HCT116 (cell line): ENCODE results near the gene SNRPB. TPM values are rescaled to one million over a fixed set of nuclear protein-coding genes. Genes with fewer than 3 reads are reported as not detected.

Source experiments
- ATAC-seq: fragments of 200-7000 bp; cut with Tn5 transposase; 2 replicates; pipeline ENCODE4 v1.9.1; 2020; ENCODE audit warnings: mild to moderate bottlenecking, moderate library complexity
- BruUV-seq: library from RNA; stranded (reverse); fragments of 400-500 nt; replicated peaks from 2 replicates; lab custom pipeline; 2021; lab: Mats Ljungman, UMichigan
- CTCF ChIA-PET: fragments of 300-600 bp; sonication (Branson Sonifier 250); formaldehyde crosslinking; loops from one replicate; lab custom pipeline; 2021; ENCODE audit warnings: antibody characterized with exemption; lab: Charles Lee
- POLR2A ChIA-PET: fragments of 300-600, 350-600 bp; sonication (Branson Sonifier 250); formaldehyde crosslinking; loops from one replicate; lab custom pipeline; 2021; ENCODE audit warnings: antibody characterized with exemption; lab: Charles Lee
- RAD21 ChIA-PET, 2 experiments: fragments of 300-600 bp; sonication (Branson Sonifier 250); formaldehyde crosslinking; loops; one replicate each; lab custom pipeline; 2023; ENCODE audit warnings: low total read pairs in 2 of 2; ENCODE audit not compliant: uncharacterized antibody in 2 of 2, unreplicated experiment in 2 of 2, low non-redundant PET in 1 of 2; lab: Charles Lee
- DNase-seq: peaks from one replicate; pipeline ENCODE4 v3.0.0-alpha.2; 2010; ENCODE audit warnings: low read depth, low spot score
- H2AFZ ChIP-seq: fragments of 200-600 bp; shearing (Covaris generic), sonication (generic); 2 replicates; pipeline ENCODE4 v1.6.1; 2017; ENCODE audit warnings: low read depth, mixed run types, mixed read lengths, antibody characterized with exemption, low read length; ENCODE audit not compliant: poor library complexity, severe bottlenecking
- H3K27ac ChIP-seq: 2 replicates; pipeline ENCODE4 v1.5.1; 2012; ENCODE audit warnings: low read depth, low read length
- H3K27me3 ChIP-seq: fragments of 200-600 bp; sonication (generic); 2 replicates; pipeline ENCODE4 v1.6.1; 2016; ENCODE audit warnings: mixed run types, low read length, mixed read lengths; ENCODE audit not compliant: insufficient read depth
- H3K36me3 ChIP-seq, 2 experiments: fragments of 200-500 bp in 1 of 2; fragments of 200-600 bp in 1 of 2; sonication (Bioruptor generic) in 1 of 2; sonication (generic) in 1 of 2; 2 replicates each; pipeline versions ENCODE4 v1.5.1 to v1.6.1; 2014 to 2016; ENCODE audit warnings: low read length in 2 of 2, inconsistent platforms in 1 of 2, mixed read lengths in 1 of 2, mixed run types in 1 of 2; ENCODE audit not compliant: insufficient read depth in 2 of 2, control insufficient read depth in 1 of 2
- H3K4me1 ChIP-seq, 2 experiments: fragments of 200-600 bp in 1 of 2; sonication (generic) in 1 of 2; 2 replicates each; pipeline versions ENCODE4 v1.5.1 to v1.6.1; 2012 to 2017; ENCODE audit warnings: low read length in 2 of 2, inconsistent platforms in 1 of 2, mild to moderate bottlenecking in 1 of 2, mixed read lengths in 1 of 2, mixed run types in 1 of 2, moderate library complexity in 1 of 2; ENCODE audit not compliant: insufficient read depth in 2 of 2, control insufficient read depth in 1 of 2
- H3K4me2 ChIP-seq: fragments of 200-600 bp; sonication (generic); 2 replicates; pipeline ENCODE4 v1.6.1; 2017; ENCODE audit warnings: mixed run types, low read length, mixed read lengths
- H3K4me3 ChIP-seq, 2 experiments: fragments of 200-600 bp in 1 of 2; sonication (generic) in 1 of 2; replicated peaks in 1 of 2; 2 replicates each; pipeline ENCODE4 v1.5.1; 2011 to 2016; ENCODE audit warnings: low read length in 2 of 2, control low read depth in 1 of 2, low read depth in 1 of 2, mild to moderate bottlenecking in 1 of 2, mixed read lengths in 1 of 2, mixed run types in 1 of 2
- H3K79me2 ChIP-seq: fragments of 200-600 bp; sonication (generic); 2 replicates; pipeline ENCODE4 v1.6.1; 2017; ENCODE audit warnings: mild to moderate bottlenecking, mixed run types, low read length, moderate library complexity, mixed read lengths; ENCODE audit not compliant: insufficient read depth
- H3K9ac ChIP-seq: fragments of 200-600 bp; sonication (generic); 2 replicates; pipeline ENCODE4 v1.6.1; 2016; ENCODE audit warnings: low read length, mixed read lengths
- H3K9me2 ChIP-seq: fragments of 200-600 bp; sonication (generic), shearing (Covaris generic); 2 replicates; pipeline ENCODE4 v1.6.1; 2017; ENCODE audit warnings: mixed run types, mild to moderate bottlenecking, moderate library complexity; ENCODE audit not compliant: insufficient read depth
- H3K9me3 ChIP-seq, 2 experiments: fragments of 200-500 bp in 1 of 2; fragments of 200-600 bp in 1 of 2; sonication (Bioruptor generic) in 1 of 2; sonication (generic) in 1 of 2; 2 replicates each; pipeline ENCODE4 v1.6.1; 2014 to 2017; ENCODE audit warnings: low read length in 2 of 2, mixed read lengths in 2 of 2, inconsistent platforms in 1 of 2, low read depth in 1 of 2, mild to moderate bottlenecking in 1 of 2, mixed run types in 1 of 2, moderate library complexity in 1 of 2; ENCODE audit not compliant: control insufficient read depth in 1 of 2, insufficient read depth in 1 of 2
- H4K20me1 ChIP-seq: fragments of 200-600 bp; sonication (generic), shearing (Covaris generic); 2 replicates; pipeline ENCODE4 v1.6.1; 2017; ENCODE audit warnings: mixed run types, mild to moderate bottlenecking, moderate library complexity; ENCODE audit not compliant: insufficient read depth
- ATF3 ChIP-seq: IDR thresholded peaks from 2 replicates; pipeline ENCODE4 v1.6.1; 2012
- CBX3 ChIP-seq: IDR thresholded peaks from 2 replicates; pipeline ENCODE4 v1.6.1; 2012; ENCODE audit warnings: low read depth
- CEBPB ChIP-seq: IDR thresholded peaks from 2 replicates; pipeline ENCODE4 v1.6.1; 2012; ENCODE audit warnings: low read depth
- CTCF ChIP-seq, 3 experiments: fragments of 200-600 bp in 1 of 3; sonication (generic) in 1 of 3; IDR thresholded peaks in 2 of 3; conservative IDR thresholded peaks in 1 of 3; 2 replicates each; pipeline ENCODE4 v1.5.1; 2012 to 2017; ENCODE audit warnings: low read depth in 2 of 3, low read length in 2 of 3, antibody characterized with exemption in 1 of 3, borderline replicate concordance in 1 of 3, control low read depth in 1 of 3, mild to moderate bottlenecking in 1 of 3, mixed read lengths in 1 of 3, mixed run types in 1 of 3, moderate library complexity in 1 of 3; ENCODE audit not compliant: insufficient read depth in 1 of 3
- EGR1 ChIP-seq: IDR thresholded peaks from 2 replicates; pipeline ENCODE4 v1.6.1; 2012; ENCODE audit warnings: low read depth
- ELF1 ChIP-seq: IDR thresholded peaks from 2 replicates; pipeline ENCODE4 v1.6.1; 2012; ENCODE audit warnings: low read depth, borderline replicate concordance
- EZH2 ChIP-seq: fragments of 200-600 bp; sonication (generic); IDR thresholded peaks from 2 replicates; pipeline ENCODE4 v1.6.1; 2017; ENCODE audit warnings: antibody characterized with exemption, mixed run types
- FOSL1 ChIP-seq: IDR thresholded peaks from 2 replicates; pipeline ENCODE4 v1.6.1; 2012; ENCODE audit warnings: low read depth
- JUND ChIP-seq: IDR thresholded peaks from 2 replicates; pipeline ENCODE4 v1.6.1; 2012
- MAX ChIP-seq: IDR thresholded peaks from 2 replicates; pipeline ENCODE4 v1.6.1; 2012
- POLR2A ChIP-seq: IDR thresholded peaks from 2 replicates; pipeline ENCODE4 v1.7.0; 2011; ENCODE audit warnings: borderline replicate concordance; ENCODE audit not compliant: insufficient read depth, insufficient read length; ENCODE audit errors: extremely low read depth
- REST ChIP-seq: IDR thresholded peaks from 2 replicates; pipeline ENCODE4 v1.6.1; 2012; ENCODE audit warnings: low read depth
- SIN3A ChIP-seq: IDR thresholded peaks from 2 replicates; pipeline ENCODE4 v1.6.1; 2012; ENCODE audit warnings: low read depth
- SP1 ChIP-seq: IDR thresholded peaks from 2 replicates; pipeline ENCODE4 v1.6.1; 2012; ENCODE audit warnings: low read depth
- TCF7L2 ChIP-seq: IDR thresholded peaks from 2 replicates; pipeline ENCODE4 v1.7.0; 2011; ENCODE audit warnings: borderline replicate concordance, inconsistent platforms; ENCODE audit not compliant: insufficient read depth, insufficient read length; ENCODE audit errors: extremely low read depth
- YY1 ChIP-seq: IDR thresholded peaks from 2 replicates; pipeline ENCODE4 v1.6.1; 2011; ENCODE audit warnings: low read length, low read depth, moderate library complexity, mild to moderate bottlenecking; ENCODE audit not compliant: insufficient replicate concordance; ENCODE audit errors: extremely low read depth
- ZFX ChIP-seq: fragments of 450-650 bp; IDR thresholded peaks from 2 replicates; pipeline ENCODE4 v1.6.1; 2017
- ZNF274 ChIP-seq: fragments of 200-500 bp; sonication (Bioruptor generic); IDR thresholded peaks from 2 replicates; pipeline ENCODE4 v1.6.1; 2014; ENCODE audit warnings: mild to moderate bottlenecking, low read depth, low read length, inconsistent platforms
- intact Hi-C: fragments of 100-400 bp; cut with micrococcal nuclease; formaldehyde crosslinking; loops from 2 replicates; pipeline ENCODE4 v1.10.0; 2022
- total RNA-seq: library from RNA; stranded (reverse); gene quantifications from one replicate; pipeline ENCODE4 v1.2.1, GENCODE V29; 2021; ENCODE audit not compliant: unreplicated experiment
- TF ChIP-seq, protein P1 (sequence below): IDR thresholded peaks from 2 replicates; pipeline ENCODE4 v1.6.1; 2011; ENCODE audit warnings: mild to moderate bottlenecking, low read length, moderate library complexity; ENCODE audit not compliant: insufficient replicate concordance; ENCODE audit errors: extremely low read depth

SNRPB gene
- total RNA-seq, 1 experiment from 2014 or later, result 469 TPM

DNA sequence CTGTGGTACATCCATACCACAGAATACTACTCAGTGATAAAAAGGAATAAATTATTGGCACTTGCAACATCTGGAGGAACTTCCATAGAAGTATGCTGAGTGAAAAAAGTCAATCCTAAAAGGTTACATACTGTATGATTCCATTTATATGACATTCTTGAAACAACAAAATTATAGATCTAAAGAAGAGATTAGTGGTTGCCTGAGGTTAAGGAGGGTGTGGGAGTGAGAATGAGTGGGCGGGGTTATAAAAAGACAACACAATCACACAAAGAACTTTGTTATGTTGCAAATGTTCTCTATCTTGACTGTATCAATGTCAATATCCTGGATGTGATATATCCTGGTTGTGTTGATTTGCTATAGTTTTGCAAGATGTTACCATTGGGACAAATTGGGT, 21.2 kb downstream of the SNRPB start:
- Histone ChIP-seq H3K27me3 (no peaks in the 10 kb centered on the region), H3K79me2 (no peaks in the 10 kb centered on the region), H2AFZ (no peak overlapping the region), H4K20me1 (no peaks in the 10 kb centered on the region), H3K4me2 (no peak overlapping the region), H3K4me3 (no peak overlapping the region), H3K4me1 (no peaks in the 10 kb centered on the region), H3K9me3 (no peaks in the 10 kb centered on the region), H3K36me3 (no peaks in the 10 kb centered on the region), H3K27ac (no peak overlapping the region), H3K9ac (no peak overlapping the region), H3K9me2 (no peaks in the 10 kb centered on the region)
- DNase-seq, result no peak
- ChIA-PET POLR2A (no interaction called here), CTCF (no interaction called here), RAD21 (no interaction called here)
- ATAC-seq, result no peak
- intact Hi-C loops, result no loop called here
- TF ChIP-seq REST, result no peak
- TF ChIP-seq ELF1, result no peak
- TF ChIP-seq JUND, result no peak
- TF ChIP-seq YY1, result no peak
- TF ChIP-seq EGR1, result no peak
- TF ChIP-seq CBX3, result no peak
- no peak for TF ChIP-seq EZH2
- no peak for TF ChIP-seq SP1
- TF ChIP-seq CEBPB, result no peak
- TF ChIP-seq, protein P1, sequence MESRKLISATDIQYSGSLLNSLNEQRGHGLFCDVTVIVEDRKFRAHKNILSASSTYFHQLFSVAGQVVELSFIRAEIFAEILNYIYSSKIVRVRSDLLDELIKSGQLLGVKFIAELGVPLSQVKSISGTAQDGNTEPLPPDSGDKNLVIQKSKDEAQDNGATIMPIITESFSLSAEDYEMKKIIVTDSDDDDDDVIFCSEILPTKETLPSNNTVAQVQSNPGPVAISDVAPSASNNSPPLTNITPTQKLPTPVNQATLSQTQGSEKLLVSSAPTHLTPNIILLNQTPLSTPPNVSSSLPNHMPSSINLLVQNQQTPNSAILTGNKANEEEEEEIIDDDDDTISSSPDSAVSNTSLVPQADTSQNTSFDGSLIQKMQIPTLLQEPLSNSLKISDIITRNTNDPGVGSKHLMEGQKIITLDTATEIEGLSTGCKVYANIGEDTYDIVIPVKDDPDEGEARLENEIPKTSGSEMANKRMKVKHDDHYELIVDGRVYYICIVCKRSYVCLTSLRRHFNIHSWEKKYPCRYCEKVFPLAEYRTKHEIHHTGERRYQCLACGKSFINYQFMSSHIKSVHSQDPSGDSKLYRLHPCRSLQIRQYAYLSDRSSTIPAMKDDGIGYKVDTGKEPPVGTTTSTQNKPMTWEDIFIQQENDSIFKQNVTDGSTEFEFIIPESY, result no peak
- TF ChIP-seq SIN3A, result no peak
- no peak for TF ChIP-seq CTCF (IDR thresholded peaks at IDR 0.05 in 2 of 3, conservative IDR thresholded peaks at IDR 0.05 in 1 of 3; ENCODE audit: borderline replicate concordance in 1 of 3, insufficient read depth in 1 of 3, low read depth in 2 of 3, low read length in 2 of 3)
- TF ChIP-seq POLR2A, result no peak
- TF ChIP-seq ATF3, result no peak
- no peak for TF ChIP-seq MAX
- TF ChIP-seq TCF7L2, result no peak
- TF ChIP-seq ZNF274, result no peak
- TF ChIP-seq ZFX, result no peak
- no peak for TF ChIP-seq FOSL1
- no TSS peak for BruUV-seq
